HT1080 (cell line): ENCODE measurements around the gene RNU1-3. TPM values are rescaled to one million over a fixed set of nuclear protein-coding genes. Genes with fewer than 3 reads are reported as not detected.
"Not testable (repeated sequence)": the region's sequence is repeated elsewhere in the genome, so short reads cannot be mapped to it uniquely, and the experiment has no call there.

Experiments
- DNase-seq: peaks from one replicate; pipeline ENCODE4 v3.0.0-alpha.2; 2015; ENCODE audit warnings: low read depth
- small RNA-seq: library from RNA; depleted of rRNA; stranded (forward); fragments of <200 nt; gene quantifications from one replicate; pipeline ENCODE3, GENCODE V24; 2014
- total RNA-seq: library from RNA; depleted of rRNA; stranded (reverse); fragments of >200 nt; shearing (Covaris generic); gene quantifications from 2 replicates; pipeline ENCODE4 v1.2.3, GENCODE V29; 2014; rRNA removed

Gene RNU1-3
- total RNA-seq, 1 experiment from 2014 or later: not detected

DNA sequence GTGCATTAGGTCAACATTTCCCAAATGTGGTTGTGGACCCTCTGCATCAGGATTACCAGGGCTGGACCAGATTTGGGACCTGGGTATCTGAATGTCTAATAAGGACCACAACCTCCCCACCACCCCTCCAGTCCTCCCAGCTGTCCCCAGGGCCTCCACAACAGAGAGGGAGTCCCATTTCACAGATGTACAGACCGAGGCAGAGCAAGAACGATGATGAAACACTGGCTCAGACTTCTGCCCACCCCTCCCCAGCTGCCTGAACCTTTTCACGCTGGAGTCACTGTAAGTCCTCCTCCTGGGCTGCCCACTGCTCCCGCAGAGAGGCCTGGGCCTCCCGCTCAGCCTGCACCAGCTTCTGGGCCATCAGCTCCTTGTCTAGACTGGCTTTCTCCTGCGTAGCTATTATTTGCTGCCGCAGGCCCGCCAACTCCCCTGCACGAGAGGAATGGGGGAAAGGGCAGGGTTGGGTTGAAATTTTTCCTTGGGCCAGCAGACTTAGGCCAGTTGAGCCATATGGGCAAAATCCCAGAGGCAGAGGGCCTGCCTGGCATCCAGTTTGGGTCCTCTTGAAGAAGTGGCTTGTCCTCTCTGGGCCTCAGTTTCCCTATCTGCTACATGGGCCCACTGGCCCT lies 45.0 kb downstream of the RNU1-3 start:
- not testable (repeated sequence) for DNase-seq

DNA sequence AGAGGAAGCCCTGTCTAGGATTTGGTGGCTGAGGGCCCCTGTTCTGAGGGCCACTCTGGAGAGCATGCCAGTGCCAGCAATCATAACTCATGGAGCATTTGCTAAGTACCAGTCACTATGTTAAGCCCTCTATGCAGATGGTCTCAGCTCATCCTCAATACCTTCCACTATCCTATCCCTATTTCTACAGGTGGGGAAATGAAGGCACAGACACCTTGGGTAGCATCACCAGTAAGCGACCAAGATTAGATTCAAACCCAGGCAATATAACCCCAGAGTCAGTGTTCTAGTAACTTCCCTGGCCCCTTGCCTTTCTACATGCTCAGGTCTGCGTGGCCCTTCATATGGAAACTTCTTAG lies 45.5 kb downstream of the RNU1-3 start:
- DNase-seq: no peak

DNA sequence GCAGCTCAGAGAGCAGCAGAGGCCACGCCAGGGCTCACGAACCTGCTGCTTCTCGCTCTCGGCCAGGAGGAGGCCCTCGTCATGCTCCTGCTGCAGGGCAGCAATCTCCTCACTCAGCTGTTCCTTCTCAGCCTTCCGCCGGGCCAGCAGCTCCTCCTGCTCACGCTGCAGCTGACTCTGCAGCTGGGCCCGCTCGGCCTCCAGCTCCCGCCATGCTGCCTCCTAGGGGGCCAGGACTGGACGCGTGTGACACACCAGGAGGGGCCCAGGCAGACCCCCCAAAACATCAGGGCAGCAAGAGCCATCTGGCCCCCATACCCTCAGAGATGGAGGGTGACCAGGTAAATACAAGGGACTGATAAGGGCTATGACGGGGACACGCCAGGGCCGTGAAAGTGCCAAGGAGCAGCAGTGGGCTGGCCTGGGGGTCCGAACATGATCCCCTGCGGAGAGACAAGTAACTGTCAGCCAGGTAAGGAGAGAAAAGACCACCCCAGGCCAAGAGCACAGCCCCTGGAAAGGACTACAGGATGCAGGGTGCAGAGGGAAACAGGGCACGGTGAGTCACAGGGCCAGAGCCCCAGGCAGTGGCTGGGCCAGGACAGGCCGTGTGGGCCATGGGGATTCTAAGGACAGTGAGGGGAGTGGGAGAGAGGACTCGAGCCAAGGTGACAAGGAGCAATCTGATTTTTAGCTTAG lies 46.8 kb downstream of the RNU1-3 start:
- DNase-seq: not testable (repeated sequence)

DNA sequence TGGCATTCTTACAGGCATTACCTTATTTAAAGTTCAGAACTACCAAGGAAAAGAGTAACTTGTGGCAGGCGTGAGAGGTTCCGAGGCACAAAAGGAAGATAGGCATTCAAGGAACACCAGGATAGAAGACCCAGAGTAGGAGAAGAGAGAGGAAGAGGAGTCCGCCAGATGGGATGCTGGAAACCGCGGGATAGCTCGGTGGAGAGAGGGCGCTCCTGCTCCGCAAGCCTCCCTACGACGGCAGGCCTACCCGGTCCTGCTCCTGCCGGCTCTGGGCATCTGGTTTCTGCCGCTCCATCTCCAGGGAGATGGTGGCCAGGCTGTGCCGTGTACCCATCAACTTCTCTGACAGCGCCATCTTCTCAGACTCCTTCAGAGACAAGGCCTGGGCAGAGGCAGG lies 48.0 kb downstream of the RNU1-3 start:
- DNase-seq: no peak

DNA sequence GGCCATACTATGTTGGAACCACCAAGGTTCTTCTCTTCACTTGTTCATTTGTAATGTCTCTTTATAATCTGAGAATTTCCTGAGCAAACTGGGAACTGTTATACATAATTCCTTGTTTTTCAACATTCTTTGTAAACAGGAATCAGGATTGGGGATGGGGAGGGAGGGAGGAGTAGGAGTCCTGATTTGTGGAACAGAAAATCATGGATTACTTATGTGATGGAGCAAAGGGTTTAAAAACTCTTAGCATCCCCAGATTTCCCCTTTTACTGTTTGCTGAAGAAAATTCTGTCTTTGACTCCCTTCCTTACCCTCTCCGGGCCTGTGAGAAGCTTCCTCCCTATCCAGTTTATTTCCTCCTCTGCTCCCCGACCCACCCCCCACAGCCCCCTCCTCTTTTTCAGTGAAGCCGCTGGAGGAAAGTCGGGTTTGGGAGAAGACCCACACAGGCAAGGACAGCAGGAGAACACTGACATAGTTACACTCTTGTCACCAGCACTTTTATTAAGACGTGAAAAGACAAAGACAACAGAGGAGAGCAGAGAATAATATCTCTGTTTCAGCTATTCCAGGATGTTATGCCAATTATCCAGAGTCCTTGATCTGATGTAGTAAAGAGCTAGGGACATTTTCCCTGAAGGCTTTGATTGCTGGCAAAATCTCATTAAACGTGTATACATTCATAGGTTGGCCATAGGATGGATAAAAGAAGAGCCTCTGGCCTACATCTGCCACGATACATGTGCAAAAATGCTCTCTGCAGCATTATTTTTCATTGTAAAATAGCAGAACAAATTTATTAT lies 48.8 kb downstream of the RNU1-3 start:
- no peak for DNase-seq

DNA sequence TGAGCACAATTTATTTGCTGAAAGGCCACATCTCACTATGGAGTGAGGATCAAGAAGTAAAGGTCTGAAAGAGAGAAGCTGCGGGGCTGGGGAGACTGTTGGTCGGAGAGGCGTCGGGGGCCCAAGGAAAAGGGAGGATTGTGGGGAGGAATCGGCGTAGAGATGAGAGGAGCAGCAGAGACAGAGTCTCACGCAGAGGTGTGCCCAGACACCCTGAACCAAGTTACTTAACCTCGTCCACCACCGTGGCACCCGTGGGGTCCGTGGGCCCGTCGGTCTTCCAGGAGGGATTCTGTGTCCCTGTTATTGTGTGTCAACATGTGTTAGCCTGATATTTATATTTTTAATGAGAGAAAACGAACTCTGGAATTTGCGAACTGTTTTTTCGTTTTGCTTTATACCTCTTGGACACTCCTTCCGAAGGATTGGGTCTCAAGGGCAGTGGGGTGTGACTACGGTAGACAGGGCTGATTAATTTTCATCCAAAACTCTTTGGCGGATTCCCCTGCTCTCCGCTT lies 49.6 kb downstream of the RNU1-3 start:
- DNase-seq: no peak

Small RNA genes lying within 50 kb of the gene (small RNA-seq; reads per million reads assigned to genes)
- not detected for gene RNU1-3

Other genes with a start within 250 kb of the RNU1-3 start
- not detected in 2 replicates for gene SPATA21, start 229.5 kb downstream of the RNU1-3 start, total RNA-seq
- 104 and 117 TPM in 2 replicates for gene NECAP2, start 226.2 kb downstream of the RNU1-3 start, total RNA-seq
- gene RNU1-1, start 152.7 kb downstream of the RNU1-3 start, total RNA-seq: under 0.01 TPM in 1 of 2 replicates, not detected in the other
- gene NBPF1, start 53.4 kb downstream of the RNU1-3 start, total RNA-seq: 15.8 and 16.5 TPM in 2 replicates
- under 0.01 TPM in 1 of 2 replicates, not detected in the other for gene RNU1-4, start 73.6 kb upstream of the RNU1-3 start, total RNA-seq
- gene RNU1-2, start 229.0 kb upstream of the RNU1-3 start, total RNA-seq: under 0.01 TPM in 1 of 2 replicates, not detected in the other